Neural crest cell (in vitro differentiated cells): ENCODE results near the gene SETX. TPM values are rescaled to one million over a fixed set of nuclear protein-coding genes. Genes with fewer than 3 reads are reported as not detected.
A peak's percentile ranks its signal among the peaks of the same experiment; 100 is the strongest.

Experiments used
- DNase-seq: peaks from one replicate; pipeline ENCODE4 v3.0.0; 2021; ENCODE audit warnings: low read depth, mixed read lengths, low spot score
- H3K27ac Mint-ChIP-seq: one replicate; pipeline ENCODE4 v1.8.0; 2021; ENCODE audit warnings: mild to moderate bottlenecking, mixed read lengths; ENCODE audit not compliant: unreplicated experiment
- H3K27me3 Mint-ChIP-seq: 2 replicates; pipeline ENCODE4 v1.8.0; 2021; ENCODE audit warnings: low read depth, mild to moderate bottlenecking, mixed read lengths
- H3K36me3 Mint-ChIP-seq: 2 replicates; pipeline ENCODE4 v1.8.0; 2021; ENCODE audit warnings: low read depth, mild to moderate bottlenecking, mixed read lengths
- H3K4me1 Mint-ChIP-seq: 2 replicates; pipeline ENCODE4 v1.8.0; 2021; ENCODE audit warnings: mixed read lengths
- H3K4me3 Mint-ChIP-seq: one replicate; pipeline ENCODE4 v1.8.0; 2021; ENCODE audit warnings: mild to moderate bottlenecking, mixed read lengths
- H3K9me3 Mint-ChIP-seq: 2 replicates; pipeline ENCODE4 v1.8.0; 2021; ENCODE audit warnings: mixed read lengths
- CTCF ChIP-seq: fragments of 200-600 bp; sonication (generic); conservative IDR thresholded peaks from 2 replicates; pipeline ENCODE4 v1.5.0; 2021; ENCODE audit warnings: antibody characterized with exemption, mild to moderate bottlenecking
- total RNA-seq: library from RNA; stranded (reverse); gene quantifications from 2 replicates; pipeline ENCODE4 v1.2.1, GENCODE V29; 2021

SETX gene
- total RNA-seq, 1 donor from 2014 or later = 43.0 TPM

GRCh38 chr9:132356324-132356924, 1.6 kb upstream of the SETX start:
- Mint-ChIP-seq H3K4me3 (peak overlapping the region; percentile 68), H3K4me1 (peaks cover 22% of the 10 kb centered on the region), H3K27me3 (peaks cover 2% of the 10 kb centered on the region), H3K27ac (no peak overlapping the region), H3K9me3 (no peaks in the 10 kb centered on the region), H3K36me3 (peaks cover 4% of the 10 kb centered on the region)
- no peak for DNase-seq
- no peak for TF ChIP-seq CTCF

GRCh38 chr9:132351404-132352045, 3.3 kb downstream of the SETX start:
- H3K9me3 Mint-ChIP-seq = no peaks in the 10 kb centered on the region
- no peaks in the 10 kb centered on the region for H3K27me3 Mint-ChIP-seq
- peaks cover 22% of the 10 kb centered on the region for H3K4me1 Mint-ChIP-seq
- peaks cover 4% of the 10 kb centered on the region for H3K36me3 Mint-ChIP-seq
- H3K4me3 Mint-ChIP-seq = peak overlapping the region; percentile 34
- no peak overlapping the region for H3K27ac Mint-ChIP-seq
- DNase-seq = no peak
- no peak for TF ChIP-seq CTCF

- no peak for TF ChIP-seq CTCF
- Mint-ChIP-seq H3K4me3 (no peak overlapping the region), H3K27me3 (no peaks in the 10 kb centered on the region), H3K36me3 (peaks cover 4% of the 10 kb centered on the region), H3K4me1 (peaks cover 22% of the 10 kb centered on the region), H3K9me3 (no peaks in the 10 kb centered on the region), H3K27ac (no peak overlapping the region)
- DNase-seq = no peak
Observed at GRCh38 chr9:132350861-132351315, 3.9 kb downstream of the SETX start.

GRCh38 chr9:132348676-132349075, 6.1 kb downstream of the SETX start:
- no peak for TF ChIP-seq CTCF
- Mint-ChIP-seq H3K4me1 (peaks cover 17% of the 10 kb centered on the region), H3K27ac (no peak overlapping the region), H3K27me3 (no peaks in the 10 kb centered on the region), H3K36me3 (peaks cover 8% of the 10 kb centered on the region), H3K4me3 (no peak overlapping the region), H3K9me3 (no peaks in the 10 kb centered on the region)
- DNase-seq = no peak

- no peak for TF ChIP-seq CTCF
- H3K27ac Mint-ChIP-seq = no peak overlapping the region
- H3K36me3 Mint-ChIP-seq = peaks cover 8% of the 10 kb centered on the region
- no peak for DNase-seq
- no peaks in the 10 kb centered on the region for H3K9me3 Mint-ChIP-seq
- no peaks in the 10 kb centered on the region for H3K27me3 Mint-ChIP-seq
- H3K4me3 Mint-ChIP-seq = no peak overlapping the region
- H3K4me1 Mint-ChIP-seq = no peaks in the 10 kb centered on the region
Observed at GRCh38 chr9:132346177-132346576, 8.6 kb downstream of the SETX start.
